ENCODE data around the gene KRT26.
"Not testable (repeated sequence)": the region's sequence is repeated elsewhere in the genome, so short reads cannot be mapped to it uniquely, and the experiment has no call there.

Gene KRT26

GRCh38 chr17:40794466-40794865 is 22.5 kb upstream of the KRT26 start:
- DNase-seq (ENCODE audit: low spot score) = no peak

GRCh38 chr17:40793832-40794231 is 21.8 kb upstream of the KRT26 start:
- no peak for DNase-seq (ENCODE audit: low spot score)

- no peak for DNase-seq (ENCODE audit: low spot score)
These were observed 19.9 kb upstream of the KRT26 start for GRCh38 chr17:40791787-40792436.

- no peak for DNase-seq (ENCODE audit: low spot score)
These were observed 19.1 kb upstream of the KRT26 start for GRCh38 chr17:40791111-40791510.

GRCh38 chr17:40782450-40782849 is 10.4 kb upstream of the KRT26 start, which contains the start of gene KRT27:
Gene KRT27 (minus strand): TSS chr17:40782550. CDS start chr17:40782493, 57 bp downstream.
- DNase-seq (ENCODE audit: low spot score) = no peak

- no peak for DNase-seq (ENCODE audit: low spot score)
These were observed 7.3 kb upstream of the KRT26 start for GRCh38 chr17:40779181-40779909.

- DNase-seq (ENCODE audit: low spot score) = no peak
These were observed 6.5 kb upstream of the KRT26 start for GRCh38 chr17:40778461-40778860.

GRCh38 chr17:40777971-40778370 is 6.0 kb upstream of the KRT26 start:
- no peak for DNase-seq (ENCODE audit: low spot score)

- DNase-seq (ENCODE audit: low spot score) = no peak
These were observed 5.5 kb upstream of the KRT26 start for GRCh38 chr17:40777459-40777858.

- DNase-seq (ENCODE audit: low spot score) = no peak
These were observed 3.9 kb upstream of the KRT26 start for GRCh38 chr17:40775945-40776344.

- DNase-seq (ENCODE audit: low spot score) = no peak
These were observed 6.3 kb downstream of the KRT26 start for GRCh38 chr17:40765657-40766056.

GRCh38 chr17:40763752-40764151 is 8.2 kb downstream of the KRT26 start:
- DNase-seq (ENCODE audit: low spot score) = no peak

GRCh38 chr17:40760105-40761016 is 11.6 kb downstream of the KRT26 start:
- DNase-seq (ENCODE audit: low spot score) = no peak

- DNase-seq (ENCODE audit: low spot score) = no peak
These were observed 16.8 kb downstream of the KRT26 start, which contains the start of gene KRT25 for GRCh38 chr17:40755231-40755630. Gene KRT25 (minus strand): TSS chr17:40755331. CDS start chr17:40755271, 60 bp downstream.

GRCh38 chr17:40753804-40754203 is 18.2 kb downstream of the KRT26 start:
- DNase-seq (ENCODE audit: low spot score) = no peak

- DNase-seq (ENCODE audit: low spot score) = no peak
These were observed 20.9 kb downstream of the KRT26 start for GRCh38 chr17:40751065-40751464.

- DNase-seq (ENCODE audit: low spot score) = no peak
These were observed 21.6 kb downstream of the KRT26 start for GRCh38 chr17:40750391-40750790.

GRCh38 chr17:40748666-40749065 is 23.3 kb downstream of the KRT26 start:
- not testable (repeated sequence) for DNase-seq (ENCODE audit: low spot score)

- DNase-seq (ENCODE audit: low spot score) = no peak
These were observed 33.4 kb downstream of the KRT26 start for GRCh38 chr17:40738553-40738952.

GRCh38 chr17:40735016-40735415 is 37.0 kb downstream of the KRT26 start:
- DNase-seq (ENCODE audit: low spot score) = no peak

- no peak for DNase-seq (ENCODE audit: low spot score)
These were observed 38.0 kb downstream of the KRT26 start for GRCh38 chr17:40734018-40734417.

GRCh38 chr17:40730970-40731369 is 41.0 kb downstream of the KRT26 start:
- no peak for DNase-seq (ENCODE audit: low spot score)

Data from globus pallidus (tissue), 1 donor.